ENCODE measurements around the gene ZNF407.

The ZNF407 gene

DNA sequence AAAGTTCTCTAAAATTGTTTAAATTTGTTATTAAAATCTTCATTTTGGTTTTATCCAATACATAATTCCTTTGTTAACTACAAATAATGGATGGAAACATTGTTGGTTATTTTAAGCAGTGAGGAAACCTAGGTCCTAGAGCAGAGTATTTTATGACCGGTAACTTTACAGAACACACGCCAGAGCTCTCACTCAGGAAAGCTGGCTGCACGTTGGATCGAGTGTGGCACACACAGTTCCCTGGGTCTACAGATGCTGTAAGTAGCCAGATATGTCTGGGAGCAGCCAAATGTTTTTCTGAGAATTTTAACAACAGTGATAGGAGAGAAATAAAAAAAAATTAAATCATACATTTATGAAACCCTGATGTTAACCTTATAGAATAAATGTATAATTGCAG lies 264.4 kb downstream of the ZNF407 start:
- Histone ChIP-seq H3K9me3 (ENCODE audit: severe bottlenecking) (no peaks in the 10 kb centered on the region), H3K27me3 (ENCODE audit: insufficient read depth, poor library complexity, severe bottlenecking) (no peaks in the 10 kb centered on the region), H3K4me3 (ENCODE audit: severe bottlenecking) (no peak overlapping the region), H3K36me3 (ENCODE audit: low read depth) (no peaks in the 10 kb centered on the region), H3K27ac (ENCODE audit: poor library complexity, severe bottlenecking) (no peak overlapping the region), H3K4me1 (ENCODE audit: insufficient read depth, poor library complexity, severe bottlenecking) (no peaks in the 10 kb centered on the region)
- ATAC-seq (ENCODE audit: low read depth) (no peak), DNase-seq (ENCODE audit: low spot score) (no peak)
- TF ChIP-seq, protein P1, sequence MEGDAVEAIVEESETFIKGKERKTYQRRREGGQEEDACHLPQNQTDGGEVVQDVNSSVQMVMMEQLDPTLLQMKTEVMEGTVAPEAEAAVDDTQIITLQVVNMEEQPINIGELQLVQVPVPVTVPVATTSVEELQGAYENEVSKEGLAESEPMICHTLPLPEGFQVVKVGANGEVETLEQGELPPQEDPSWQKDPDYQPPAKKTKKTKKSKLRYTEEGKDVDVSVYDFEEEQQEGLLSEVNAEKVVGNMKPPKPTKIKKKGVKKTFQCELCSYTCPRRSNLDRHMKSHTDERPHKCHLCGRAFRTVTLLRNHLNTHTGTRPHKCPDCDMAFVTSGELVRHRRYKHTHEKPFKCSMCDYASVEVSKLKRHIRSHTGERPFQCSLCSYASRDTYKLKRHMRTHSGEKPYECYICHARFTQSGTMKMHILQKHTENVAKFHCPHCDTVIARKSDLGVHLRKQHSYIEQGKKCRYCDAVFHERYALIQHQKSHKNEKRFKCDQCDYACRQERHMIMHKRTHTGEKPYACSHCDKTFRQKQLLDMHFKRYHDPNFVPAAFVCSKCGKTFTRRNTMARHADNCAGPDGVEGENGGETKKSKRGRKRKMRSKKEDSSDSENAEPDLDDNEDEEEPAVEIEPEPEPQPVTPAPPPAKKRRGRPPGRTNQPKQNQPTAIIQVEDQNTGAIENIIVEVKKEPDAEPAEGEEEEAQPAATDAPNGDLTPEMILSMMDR (IDR thresholded peaks at IDR 0.05; ENCODE audit: poor library complexity, severe bottlenecking) = no peak

DNA sequence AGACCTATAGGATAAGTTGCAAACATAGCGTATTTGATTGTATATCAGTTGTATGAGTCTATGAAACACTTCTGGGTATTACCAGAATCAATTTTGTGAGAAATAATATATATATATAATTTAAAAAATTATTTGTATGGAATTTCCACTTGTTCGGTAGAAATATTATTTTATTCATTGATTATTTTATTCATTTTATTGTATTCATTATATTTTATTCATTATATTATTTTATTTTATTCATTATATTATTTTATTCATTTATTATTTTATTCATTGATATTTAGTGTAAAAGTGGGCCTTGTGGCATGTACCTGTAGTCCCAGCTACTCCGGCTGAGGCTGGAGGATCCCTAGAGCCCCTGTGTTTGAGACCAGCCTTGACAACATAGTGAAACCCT lies 268.9 kb downstream of the ZNF407 start:
- TF ChIP-seq, protein P1 (IDR thresholded peaks at IDR 0.05; ENCODE audit: poor library complexity, severe bottlenecking) = no peak
- DNase-seq (ENCODE audit: low spot score) (no peak), ATAC-seq (ENCODE audit: low read depth) (no peak)
- Histone ChIP-seq H3K4me3 (ENCODE audit: severe bottlenecking) (no peak overlapping the region), H3K27ac (ENCODE audit: poor library complexity, severe bottlenecking) (no peak overlapping the region), H3K36me3 (ENCODE audit: low read depth) (no peaks in the 10 kb centered on the region), H3K9me3 (ENCODE audit: severe bottlenecking) (no peaks in the 10 kb centered on the region), H3K27me3 (ENCODE audit: insufficient read depth, poor library complexity, severe bottlenecking) (no peaks in the 10 kb centered on the region), H3K4me1 (ENCODE audit: insufficient read depth, poor library complexity, severe bottlenecking) (no peaks in the 10 kb centered on the region)

DNA sequence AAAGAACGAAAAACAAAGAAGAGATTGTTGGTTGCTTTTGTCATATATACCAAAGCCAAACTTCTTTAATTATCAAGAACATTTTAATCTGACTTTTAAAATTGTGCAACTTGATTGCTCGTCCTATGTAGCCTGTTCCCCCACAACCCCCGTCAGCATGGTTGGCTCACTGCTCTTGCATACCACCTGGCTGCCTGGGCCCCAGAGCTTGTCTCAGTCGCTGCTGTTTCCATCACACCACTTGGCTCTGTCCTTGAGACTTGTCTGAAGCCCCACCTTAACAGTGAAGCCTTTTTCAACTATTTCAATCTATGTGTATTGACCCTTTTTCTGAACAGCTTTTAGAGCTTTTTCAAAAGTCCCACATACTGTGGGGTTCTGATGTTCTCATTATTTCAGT lies 270.8 kb downstream of the ZNF407 start:
- no peak for DNase-seq (ENCODE audit: low spot score)
- H3K4me3 ChIP-seq (ENCODE audit: severe bottlenecking) = no peak overlapping the region
- no peaks in the 10 kb centered on the region for H3K27me3 ChIP-seq (ENCODE audit: insufficient read depth, poor library complexity, severe bottlenecking)
- no peak overlapping the region for H3K27ac ChIP-seq (ENCODE audit: poor library complexity, severe bottlenecking)
- H3K9me3 ChIP-seq (ENCODE audit: severe bottlenecking) = no peaks in the 10 kb centered on the region
- ATAC-seq (ENCODE audit: low read depth) = no peak
- H3K4me1 ChIP-seq (ENCODE audit: insufficient read depth, poor library complexity, severe bottlenecking) = no peaks in the 10 kb centered on the region
- TF ChIP-seq, protein P1 (IDR thresholded peaks at IDR 0.05; ENCODE audit: poor library complexity, severe bottlenecking) = no peak
- H3K36me3 ChIP-seq (ENCODE audit: low read depth) = no peaks in the 10 kb centered on the region

DNA sequence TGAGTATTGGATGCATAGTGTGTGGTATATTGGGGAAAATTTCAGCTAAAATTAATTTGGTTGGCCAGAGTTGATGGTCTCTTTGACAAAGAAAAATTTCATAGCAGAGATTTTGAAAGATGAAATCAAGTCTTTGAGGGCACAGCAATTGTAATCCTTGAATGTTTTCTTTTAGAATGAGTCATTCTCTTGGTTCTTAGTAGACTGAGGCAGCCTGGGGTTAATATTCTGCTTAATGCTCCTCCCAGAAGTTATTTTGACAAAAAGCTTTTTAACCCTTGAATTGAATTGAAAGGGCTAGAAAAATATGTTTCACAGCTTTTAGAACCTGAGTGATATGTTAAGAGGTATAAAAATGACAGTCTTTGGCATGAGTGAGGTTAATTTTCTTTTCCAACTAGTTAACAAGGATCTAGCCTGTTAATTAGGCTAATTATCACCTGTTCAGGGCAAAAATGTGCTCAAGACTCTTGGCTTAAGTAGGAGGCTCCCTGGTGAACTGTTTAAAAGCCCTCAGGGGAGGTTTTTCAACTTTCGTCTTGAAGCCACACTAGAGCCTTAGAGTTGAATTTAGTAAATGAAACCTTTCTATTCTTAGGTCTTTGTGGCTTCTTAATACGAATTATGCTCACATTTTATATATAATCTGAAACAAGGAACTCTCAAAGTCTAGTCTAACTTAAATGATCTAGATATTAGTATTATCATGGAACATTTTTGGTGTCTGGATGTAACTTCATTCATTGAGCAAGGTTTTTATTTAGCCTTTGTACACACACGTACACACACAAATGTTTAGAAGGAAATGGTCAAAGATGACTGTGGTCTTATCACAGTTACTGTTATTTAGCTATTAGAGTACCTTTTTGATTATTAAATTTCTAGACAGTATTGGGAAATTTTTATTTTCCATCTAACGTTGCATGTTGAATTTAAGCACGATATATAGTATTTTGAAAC lies 272.5 kb downstream of the ZNF407 start:
- Histone ChIP-seq H3K4me3 (ENCODE audit: severe bottlenecking) (no peak overlapping the region), H3K27ac (ENCODE audit: poor library complexity, severe bottlenecking) (no peak overlapping the region), H3K36me3 (ENCODE audit: low read depth) (no peaks in the 10 kb centered on the region), H3K4me1 (ENCODE audit: insufficient read depth, poor library complexity, severe bottlenecking) (no peaks in the 10 kb centered on the region), H3K9me3 (ENCODE audit: severe bottlenecking) (no peaks in the 10 kb centered on the region), H3K27me3 (ENCODE audit: insufficient read depth, poor library complexity, severe bottlenecking) (no peaks in the 10 kb centered on the region)
- no peak for DNase-seq (ENCODE audit: low spot score)
- ATAC-seq (ENCODE audit: low read depth) = no peak
- TF ChIP-seq, protein P1 (IDR thresholded peaks at IDR 0.05; ENCODE audit: poor library complexity, severe bottlenecking) = no peak

DNA sequence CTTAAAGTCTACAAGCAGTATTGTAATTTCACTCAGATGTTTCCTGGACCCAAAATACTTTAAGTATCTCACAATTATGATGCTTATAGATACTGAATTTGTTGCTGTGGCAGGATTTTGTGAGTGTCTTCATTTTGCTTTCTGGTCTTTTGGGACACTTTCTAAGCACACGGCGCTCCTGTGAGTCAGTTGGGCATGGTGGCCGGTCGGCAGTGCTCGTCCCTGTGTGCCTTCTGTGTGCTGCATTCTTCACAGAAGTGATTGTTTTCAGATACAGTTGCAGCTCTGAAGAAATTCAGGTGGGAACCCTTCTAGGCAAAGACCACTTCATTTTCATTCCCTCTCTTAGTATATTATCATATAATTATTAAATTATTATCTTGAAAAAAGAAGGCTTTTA lies 273.3 kb downstream of the ZNF407 start:
- TF ChIP-seq, protein P1 (IDR thresholded peaks at IDR 0.05; ENCODE audit: poor library complexity, severe bottlenecking) = no peak
- no peak for ATAC-seq (ENCODE audit: low read depth)
- H3K9me3 ChIP-seq (ENCODE audit: severe bottlenecking) = no peaks in the 10 kb centered on the region
- no peaks in the 10 kb centered on the region for H3K27me3 ChIP-seq (ENCODE audit: insufficient read depth, poor library complexity, severe bottlenecking)
- no peak for DNase-seq (ENCODE audit: low spot score)
- H3K36me3 ChIP-seq (ENCODE audit: low read depth) = no peaks in the 10 kb centered on the region
- no peaks in the 10 kb centered on the region for H3K4me1 ChIP-seq (ENCODE audit: insufficient read depth, poor library complexity, severe bottlenecking)
- no peak overlapping the region for H3K4me3 ChIP-seq (ENCODE audit: severe bottlenecking)
- no peak overlapping the region for H3K27ac ChIP-seq (ENCODE audit: poor library complexity, severe bottlenecking)

Measured in RWPE2 (cell line).